ENCODE results near the gene KCTD18. TPM values are rescaled to one million over a fixed set of nuclear protein-coding genes. Genes with fewer than 3 reads are reported as not detected.

The KCTD18 gene
- total and polyA plus RNA-seq, 4 donors: 4.4 to 7.9 (median 6.5) TPM

DNA sequence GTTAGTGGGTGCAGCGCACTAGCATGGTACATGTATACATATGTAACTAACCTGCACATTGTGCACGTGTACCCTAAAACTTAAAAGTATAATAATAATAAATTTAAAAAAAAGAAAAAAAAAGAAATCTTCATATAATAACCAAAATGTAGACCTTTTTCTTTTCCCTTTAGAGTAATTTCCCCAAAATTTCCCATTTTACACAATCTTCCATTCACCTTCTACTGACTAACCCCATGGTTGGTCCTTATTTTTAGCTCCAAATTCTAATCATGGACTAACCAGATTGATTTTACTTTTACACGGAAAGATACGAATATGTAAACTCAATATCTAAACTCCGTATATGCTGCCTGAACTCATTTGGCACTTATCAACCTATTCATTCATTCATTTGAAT is 7.7 kb downstream of the KCTD18 start:
- DNase-seq (ENCODE audit: low spot score): no peak
- Histone ChIP-seq H3K9ac (ENCODE audit: low read depth in 1 of 2, low read length in 2 of 2) (no peak overlapping the region), H3K9me3 (ENCODE audit: control insufficient read depth in 4 of 4, low read length in 3 of 4) (no peaks in the 10 kb centered on the region), H3K36me3 (ENCODE audit: control insufficient read depth in 4 of 4, insufficient read depth in 3 of 4, low read depth in 1 of 4, low read length in 3 of 4) (peaks cover 3 to 24% (median 12%) of the 10 kb centered on the region in 4 donors), H3K27ac (ENCODE audit: low read depth in 1 of 2, low read length in 2 of 2) (no peak overlapping the region), H3K27me3 (ENCODE audit: control insufficient read depth in 4 of 4, insufficient read depth in 4 of 4, low read length in 3 of 4) (no peaks in the 10 kb centered on the region), H3K4me1 (ENCODE audit: control insufficient read depth in 4 of 4, insufficient read depth in 4 of 4, low read length in 3 of 4) (no peaks in the 10 kb centered on the region), H3K4me3 (ENCODE audit: low read depth in 1 of 3, low read length in 3 of 3) (no peak overlapping the region)
- TF ChIP-seq RXRA (IDR thresholded peaks at IDR 0.05): no peak
- TF ChIP-seq JUND (IDR thresholded peaks at IDR 0.05): no peak
- no peak for TF ChIP-seq GABPA (IDR thresholded peaks at IDR 0.05 in 1 of 2, conservative IDR thresholded peaks at IDR 0.05 in 1 of 2)
- no peak for TF ChIP-seq FOXA1 (IDR thresholded peaks at IDR 0.05)
- TF ChIP-seq TAF1 (conservative IDR thresholded peaks at IDR 0.05): no peak
- no peak for TF ChIP-seq FOXA2 (IDR thresholded peaks at IDR 0.05)
- TF ChIP-seq, protein P1, sequence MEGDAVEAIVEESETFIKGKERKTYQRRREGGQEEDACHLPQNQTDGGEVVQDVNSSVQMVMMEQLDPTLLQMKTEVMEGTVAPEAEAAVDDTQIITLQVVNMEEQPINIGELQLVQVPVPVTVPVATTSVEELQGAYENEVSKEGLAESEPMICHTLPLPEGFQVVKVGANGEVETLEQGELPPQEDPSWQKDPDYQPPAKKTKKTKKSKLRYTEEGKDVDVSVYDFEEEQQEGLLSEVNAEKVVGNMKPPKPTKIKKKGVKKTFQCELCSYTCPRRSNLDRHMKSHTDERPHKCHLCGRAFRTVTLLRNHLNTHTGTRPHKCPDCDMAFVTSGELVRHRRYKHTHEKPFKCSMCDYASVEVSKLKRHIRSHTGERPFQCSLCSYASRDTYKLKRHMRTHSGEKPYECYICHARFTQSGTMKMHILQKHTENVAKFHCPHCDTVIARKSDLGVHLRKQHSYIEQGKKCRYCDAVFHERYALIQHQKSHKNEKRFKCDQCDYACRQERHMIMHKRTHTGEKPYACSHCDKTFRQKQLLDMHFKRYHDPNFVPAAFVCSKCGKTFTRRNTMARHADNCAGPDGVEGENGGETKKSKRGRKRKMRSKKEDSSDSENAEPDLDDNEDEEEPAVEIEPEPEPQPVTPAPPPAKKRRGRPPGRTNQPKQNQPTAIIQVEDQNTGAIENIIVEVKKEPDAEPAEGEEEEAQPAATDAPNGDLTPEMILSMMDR (IDR thresholded peaks at IDR 0.05; ENCODE audit: low read depth, low read length, missing input control): no peak
- TF ChIP-seq, protein P2, sequence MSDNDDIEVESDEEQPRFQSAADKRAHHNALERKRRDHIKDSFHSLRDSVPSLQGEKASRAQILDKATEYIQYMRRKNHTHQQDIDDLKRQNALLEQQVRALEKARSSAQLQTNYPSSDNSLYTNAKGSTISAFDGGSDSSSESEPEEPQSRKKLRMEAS (IDR thresholded peaks at IDR 0.05): no peak
- TF ChIP-seq HNF4G (IDR thresholded peaks at IDR 0.05): no peak
- no peak for TF ChIP-seq RAD21 (IDR thresholded peaks at IDR 0.05)
- TF ChIP-seq NR2F2 (IDR thresholded peaks at IDR 0.05): no peak
- TF ChIP-seq YY1 (IDR thresholded peaks at IDR 0.05): no peak
- TF ChIP-seq HNF4A (conservative IDR thresholded peaks at IDR 0.05): no peak
- TF ChIP-seq SP1 (IDR thresholded peaks at IDR 0.05): no peak
- no peak for TF ChIP-seq EGR1 (IDR thresholded peaks at IDR 0.05; ENCODE audit: low read depth in 2 of 2)
- TF ChIP-seq, protein P3, sequence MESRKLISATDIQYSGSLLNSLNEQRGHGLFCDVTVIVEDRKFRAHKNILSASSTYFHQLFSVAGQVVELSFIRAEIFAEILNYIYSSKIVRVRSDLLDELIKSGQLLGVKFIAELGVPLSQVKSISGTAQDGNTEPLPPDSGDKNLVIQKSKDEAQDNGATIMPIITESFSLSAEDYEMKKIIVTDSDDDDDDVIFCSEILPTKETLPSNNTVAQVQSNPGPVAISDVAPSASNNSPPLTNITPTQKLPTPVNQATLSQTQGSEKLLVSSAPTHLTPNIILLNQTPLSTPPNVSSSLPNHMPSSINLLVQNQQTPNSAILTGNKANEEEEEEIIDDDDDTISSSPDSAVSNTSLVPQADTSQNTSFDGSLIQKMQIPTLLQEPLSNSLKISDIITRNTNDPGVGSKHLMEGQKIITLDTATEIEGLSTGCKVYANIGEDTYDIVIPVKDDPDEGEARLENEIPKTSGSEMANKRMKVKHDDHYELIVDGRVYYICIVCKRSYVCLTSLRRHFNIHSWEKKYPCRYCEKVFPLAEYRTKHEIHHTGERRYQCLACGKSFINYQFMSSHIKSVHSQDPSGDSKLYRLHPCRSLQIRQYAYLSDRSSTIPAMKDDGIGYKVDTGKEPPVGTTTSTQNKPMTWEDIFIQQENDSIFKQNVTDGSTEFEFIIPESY (IDR thresholded peaks at IDR 0.05): no peak
- TF ChIP-seq, protein P4, sequence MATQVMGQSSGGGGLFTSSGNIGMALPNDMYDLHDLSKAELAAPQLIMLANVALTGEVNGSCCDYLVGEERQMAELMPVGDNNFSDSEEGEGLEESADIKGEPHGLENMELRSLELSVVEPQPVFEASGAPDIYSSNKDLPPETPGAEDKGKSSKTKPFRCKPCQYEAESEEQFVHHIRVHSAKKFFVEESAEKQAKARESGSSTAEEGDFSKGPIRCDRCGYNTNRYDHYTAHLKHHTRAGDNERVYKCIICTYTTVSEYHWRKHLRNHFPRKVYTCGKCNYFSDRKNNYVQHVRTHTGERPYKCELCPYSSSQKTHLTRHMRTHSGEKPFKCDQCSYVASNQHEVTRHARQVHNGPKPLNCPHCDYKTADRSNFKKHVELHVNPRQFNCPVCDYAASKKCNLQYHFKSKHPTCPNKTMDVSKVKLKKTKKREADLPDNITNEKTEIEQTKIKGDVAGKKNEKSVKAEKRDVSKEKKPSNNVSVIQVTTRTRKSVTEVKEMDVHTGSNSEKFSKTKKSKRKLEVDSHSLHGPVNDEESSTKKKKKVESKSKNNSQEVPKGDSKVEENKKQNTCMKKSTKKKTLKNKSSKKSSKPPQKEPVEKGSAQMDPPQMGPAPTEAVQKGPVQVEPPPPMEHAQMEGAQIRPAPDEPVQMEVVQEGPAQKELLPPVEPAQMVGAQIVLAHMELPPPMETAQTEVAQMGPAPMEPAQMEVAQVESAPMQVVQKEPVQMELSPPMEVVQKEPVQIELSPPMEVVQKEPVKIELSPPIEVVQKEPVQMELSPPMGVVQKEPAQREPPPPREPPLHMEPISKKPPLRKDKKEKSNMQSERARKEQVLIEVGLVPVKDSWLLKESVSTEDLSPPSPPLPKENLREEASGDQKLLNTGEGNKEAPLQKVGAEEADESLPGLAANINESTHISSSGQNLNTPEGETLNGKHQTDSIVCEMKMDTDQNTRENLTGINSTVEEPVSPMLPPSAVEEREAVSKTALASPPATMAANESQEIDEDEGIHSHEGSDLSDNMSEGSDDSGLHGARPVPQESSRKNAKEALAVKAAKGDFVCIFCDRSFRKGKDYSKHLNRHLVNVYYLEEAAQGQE (IDR thresholded peaks at IDR 0.05): no peak
- 98% methylated on average over 5 of the region's 5 CpGs for WGBS
